HEK293T (cell line): ENCODE results near the gene EPS8L1.
"Not testable (repeated sequence)": the region's sequence is repeated elsewhere in the genome, so short reads cannot be mapped to it uniquely, and the experiment has no call there.

Experiments
- CTCF ChIA-PET: fragments of 350-600 bp; formaldehyde crosslinking; extraction: SDS; loops from one replicate; lab custom pipeline; 2021; ENCODE audit warnings: antibody characterized with exemption, inconsistent platforms; lab: Yijun Ruan, JAX
- POLR2A ChIA-PET: fragments of 350-600 bp; formaldehyde crosslinking; extraction: SDS; loops from one replicate; lab custom pipeline; 2020; ENCODE audit warnings: antibody characterized with exemption, inconsistent platforms; lab: Yijun Ruan, JAX
- DNase-seq: peaks from one replicate; pipeline ENCODE4 v3.0.0; 2012; ENCODE audit warnings: mixed read lengths; ENCODE audit errors: extremely low spot score
- ARNT ChIP-seq: fragments of 450-650 bp; IDR thresholded peaks from 2 replicates; pipeline ENCODE4 v1.6.1; 2017; ENCODE audit warnings: mild to moderate bottlenecking
- BHLHE40 ChIP-seq: fragments of 450-650 bp; IDR thresholded peaks from 2 replicates; pipeline ENCODE4 v1.6.1; 2016; ENCODE audit warnings: mild to moderate bottlenecking, moderate library complexity, borderline replicate concordance
- CTBP1 ChIP-seq: fragments of 450-650 bp; IDR thresholded peaks from 2 replicates; pipeline ENCODE4 v1.6.1; 2016; ENCODE audit warnings: borderline replicate concordance
- ELF4 ChIP-seq: fragments of 450-650 bp; IDR thresholded peaks from 2 replicates; pipeline ENCODE4 v1.6.1; 2017; ENCODE audit warnings: antibody characterized with exemption
- FOXA1 ChIP-seq: fragments of 450-650 bp; IDR thresholded peaks from 2 replicates; pipeline ENCODE4 v1.6.1; 2016; ENCODE audit warnings: mild to moderate bottlenecking
- FOXK2 ChIP-seq: fragments of 450-650 bp; IDR thresholded peaks from 2 replicates; pipeline ENCODE4 v1.6.1; 2016; ENCODE audit warnings: mild to moderate bottlenecking
- FOXM1 ChIP-seq: fragments of 450-650 bp; IDR thresholded peaks from 2 replicates; pipeline ENCODE4 v1.6.1; 2017; ENCODE audit warnings: mild to moderate bottlenecking, borderline replicate concordance
- HDGF ChIP-seq: fragments of 450-650 bp; IDR thresholded peaks from 2 replicates; pipeline ENCODE4 v1.6.1; 2017; ENCODE audit warnings: antibody characterized with exemption, borderline replicate concordance
- L3MBTL2 ChIP-seq: fragments of 450-650 bp; conservative IDR thresholded peaks from 2 replicates; pipeline ENCODE4 v1.6.1; 2016; ENCODE audit warnings: mild to moderate bottlenecking
- LEF1 ChIP-seq: fragments of 450-650 bp; IDR thresholded peaks from 2 replicates; pipeline ENCODE4 v1.6.1; 2017; ENCODE audit warnings: mild to moderate bottlenecking, borderline replicate concordance
- NFRKB ChIP-seq: fragments of 450-650 bp; IDR thresholded peaks from 2 replicates; pipeline ENCODE4 v1.6.1; 2016; ENCODE audit warnings: mild to moderate bottlenecking, moderate library complexity
- SP1 ChIP-seq: fragments of 450-650 bp; IDR thresholded peaks from 2 replicates; pipeline ENCODE4 v1.6.1; 2017
- SUZ12 ChIP-seq: fragments of 450-650 bp; IDR thresholded peaks from 2 replicates; pipeline ENCODE4 v1.6.1; 2016; ENCODE audit warnings: mild to moderate bottlenecking
- TARDBP ChIP-seq: fragments of 450-650 bp; IDR thresholded peaks from 2 replicates; pipeline ENCODE4 v1.6.1; 2016
- ZNF384 ChIP-seq: fragments of 450-650 bp; IDR thresholded peaks from 2 replicates; pipeline ENCODE4 v1.6.1; 2016
- TF ChIP-seq, protein P1 (sequence below): fragments of 450-650 bp; IDR thresholded peaks from 2 replicates; pipeline ENCODE4 v1.6.1; 2016

EPS8L1 gene

GRCh38 chr19:55053735-55054134, 21.9 kb upstream of the EPS8L1 start:
- no peak for DNase-seq
- no peak for TF ChIP-seq HDGF
- TF ChIP-seq FOXM1: no peak
- TF ChIP-seq TARDBP: no peak
- TF ChIP-seq SUZ12: no peak
- no peak for TF ChIP-seq NFRKB
- TF ChIP-seq CTBP1: no peak
- no peak for TF ChIP-seq ELF4
- ChIA-PET POLR2A (no interaction called here), CTCF (no interaction called here)

DNA sequence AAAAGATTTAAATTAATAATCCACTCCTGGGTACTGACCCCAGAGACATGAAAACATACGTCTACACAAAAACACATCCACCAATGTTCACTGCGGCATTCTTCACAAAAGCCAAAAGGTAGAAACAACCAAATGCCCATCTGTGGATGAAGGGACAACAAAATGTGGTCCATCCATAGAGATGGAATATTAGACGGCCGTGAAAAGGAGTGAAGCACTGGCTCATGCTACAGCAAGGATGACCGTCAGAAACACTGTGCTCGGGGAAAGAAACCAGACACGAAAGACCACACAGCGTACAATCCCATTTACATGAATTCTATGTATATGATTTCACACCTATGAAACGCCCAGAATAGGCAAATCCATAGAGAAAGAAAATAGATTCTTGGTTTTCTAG, 18.8 kb upstream of the EPS8L1 start:
- ChIA-PET POLR2A (no interaction called here), CTCF (no interaction called here)
- TF ChIP-seq HDGF (no peak), ELF4 (no peak), ZNF384 (no peak), FOXK2 (no peak), FOXM1 (no peak), LEF1 (no peak), L3MBTL2 (no peak), FOXA1 (no peak), NFRKB (no peak), SUZ12 (no peak), CTBP1 (no peak), TARDBP (no peak)

GRCh38 chr19:55058781-55059610, 16.7 kb upstream of the EPS8L1 start:
- no peak for TF ChIP-seq ELF4
- DNase-seq: no peak
- ChIA-PET CTCF (no interaction called here), POLR2A (interaction anchor here (0.6 kb wide), 1 partner anchor 578 kb away, joined by 3 read pairs; no protein-coding TSS in a partner anchor)

More for the DNA sequence above, 18.8 kb upstream of the EPS8L1 start:
- no peak for DNase-seq

DNA sequence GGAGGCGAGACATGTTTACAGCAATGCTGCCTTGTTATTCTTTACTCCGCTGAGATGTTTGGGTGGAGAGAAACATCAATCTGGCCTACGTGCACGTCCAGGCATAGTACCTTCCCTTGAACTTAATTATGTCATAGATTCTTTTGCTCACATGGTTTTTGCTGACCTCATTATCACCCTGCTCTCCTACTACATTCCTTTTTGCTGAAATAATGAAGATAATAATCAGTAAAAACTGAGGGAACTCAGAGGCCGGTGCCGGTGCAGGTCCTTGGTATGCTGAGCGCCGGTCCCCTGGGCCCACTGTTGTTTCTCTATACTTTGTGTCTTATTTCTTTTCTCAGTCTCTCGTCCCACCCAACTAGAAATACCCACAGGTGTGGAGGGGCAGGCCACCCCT, 15.4 kb upstream of the EPS8L1 start:
- DNase-seq, CTCF ChIA-PET, POLR2A ChIA-PET: not testable (repeated sequence)

GRCh38 chr19:55062735-55063491, 12.8 kb upstream of the EPS8L1 start, which contains the start of gene RDH13:
Gene RDH13 (minus strand): TSS chr19:55063148. CDS start chr19:55063032, 116 bp downstream.
- CTCF ChIA-PET: interaction anchor here (0.7 kb wide), 1 partner anchor 84 kb away, joined by 3 read pairs; no protein-coding TSS in a partner anchor
- POLR2A ChIA-PET: interaction anchor here (0.6 to 1.2 kb wide), 7 partner anchors 11 to 84 kb away, joined by 3 to 9 read pairs (median 3); partner anchors contain the start of gene EPS8L1
- TF ChIP-seq, protein P1, sequence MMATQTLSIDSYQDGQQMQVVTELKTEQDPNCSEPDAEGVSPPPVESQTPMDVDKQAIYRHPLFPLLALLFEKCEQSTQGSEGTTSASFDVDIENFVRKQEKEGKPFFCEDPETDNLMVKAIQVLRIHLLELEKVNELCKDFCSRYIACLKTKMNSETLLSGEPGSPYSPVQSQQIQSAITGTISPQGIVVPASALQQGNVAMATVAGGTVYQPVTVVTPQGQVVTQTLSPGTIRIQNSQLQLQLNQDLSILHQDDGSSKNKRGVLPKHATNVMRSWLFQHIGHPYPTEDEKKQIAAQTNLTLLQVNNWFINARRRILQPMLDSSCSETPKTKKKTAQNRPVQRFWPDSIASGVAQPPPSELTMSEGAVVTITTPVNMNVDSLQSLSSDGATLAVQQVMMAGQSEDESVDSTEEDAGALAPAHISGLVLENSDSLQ: peak; percentile 61
- no peak; the same call in 1 of the 2 replicates for TF ChIP-seq L3MBTL2
- peak; percentile 73 for TF ChIP-seq SP1
- no peak for TF ChIP-seq NFRKB
- DNase-seq: peak; percentile 100

- TF ChIP-seq FOXM1 (no peak), L3MBTL2 (no peak), TARDBP (no peak), LEF1 (no peak), NFRKB (no peak), CTBP1 (no peak), FOXK2 (no peak), BHLHE40 (no peak), SP1 (no peak), SUZ12 (no peak), ELF4 (no peak), ARNT (no peak), ZNF384 (no peak)
- TF ChIP-seq, protein P1: no peak
- CTCF ChIA-PET: no interaction called here
- POLR2A ChIA-PET: interaction anchor here (0.6 to 1.2 kb wide), 6 partner anchors 12 to 83 kb away, joined by 3 to 9 read pairs (median 3); no protein-coding TSS in a partner anchor
- DNase-seq: no peak
Measured at GRCh38 chr19:55063492-55063843, 12.2 kb upstream of the EPS8L1 start.

GRCh38 chr19:55065516-55065915, 10.2 kb upstream of the EPS8L1 start:
- CTCF ChIA-PET: not testable (repeated sequence)
- POLR2A ChIA-PET: interaction anchor here (1.7 kb wide), 1 partner anchor 14 kb away, joined by 5 read pairs; no protein-coding TSS in a partner anchor

More at GRCh38 chr19:55065516-55065915, 10.2 kb upstream of the EPS8L1 start:
- DNase-seq: not testable (repeated sequence)
